Cardiac muscle cell (in vitro differentiated cells and primary cell): ENCODE results near the gene SCNN1G. TPM values are rescaled to one million over a fixed set of nuclear protein-coding genes. Genes with fewer than 3 reads are reported as not detected.

Source experiments
- DNase-seq, 2 donors: peaks; one replicate each; pipeline versions ENCODE4 v3.0.0 to v3.0.0-alpha.2; 2010 to 2017; ENCODE audit warnings: low read depth in 1 of 2, low spot score in 1 of 2
- H3K27ac ChIP-seq: fragments of 200-600 bp; sonication (generic); 2 replicates; pipeline ENCODE4 v1.5.1; 2016
- H3K27me3 ChIP-seq: fragments of 200-600 bp; sonication (generic); 2 replicates; pipeline ENCODE4 v1.6.0; 2016; ENCODE audit warnings: control low read depth
- H3K36me3 ChIP-seq: fragments of 200-600 bp; sonication (generic); 2 replicates; pipeline ENCODE4 v1.5.1; 2016; ENCODE audit warnings: control low read depth
- H3K4me1 ChIP-seq: fragments of 200-600 bp; sonication (generic); 2 replicates; pipeline ENCODE4 v1.8.1; 2017; ENCODE audit warnings: low read depth, mild to moderate bottlenecking, mixed run types
- H3K4me3 ChIP-seq: fragments of 200-600 bp; sonication (generic); 2 replicates; pipeline ENCODE4 v1.5.1; 2016; ENCODE audit warnings: mild to moderate bottlenecking
- H3K9me3 ChIP-seq: fragments of 200-600 bp; sonication (generic); 2 replicates; pipeline ENCODE4 v1.5.1; 2017; ENCODE audit warnings: low read depth, mild to moderate bottlenecking, control low read depth
- CTCF ChIP-seq: IDR thresholded peaks from 2 replicates; pipeline ENCODE4 v1.5.1; 2012; ENCODE audit warnings: low read depth, mild to moderate bottlenecking, low read length
- polyA plus RNA-seq: library from polyadenylated mRNA; unstranded; fragments of >200 nt; fragmentation: Nextera tagmentation; extraction: Ambion mirVana; gene quantifications from 2 replicates; pipeline ENCODE4 v1.2.1, GENCODE V29; 2016
- total RNA-seq: library from RNA; depleted of rRNA; stranded (reverse); fragments of >200 nt; gene quantifications from 2 replicates; pipeline ENCODE4 v1.2.3, GENCODE V29; 2016

SCNN1G gene
- total and polyA plus RNA-seq, 2 experiments from 2014 or later, result not detected

- no peaks in the 10 kb centered on the region for H3K36me3 ChIP-seq
- DNase-seq, result no peak
- no peak overlapping the region for H3K4me3 ChIP-seq
- no peak overlapping the region for H3K27ac ChIP-seq
- no peaks in the 10 kb centered on the region for H3K9me3 ChIP-seq
- H3K4me1 ChIP-seq, result no peaks in the 10 kb centered on the region
- no peaks in the 10 kb centered on the region for H3K27me3 ChIP-seq
- TF ChIP-seq CTCF, result no peak
Observed at GRCh38 chr16:23229714-23230113, 47.2 kb downstream of the SCNN1G start.

- H3K4me1 ChIP-seq, result no peaks in the 10 kb centered on the region
- H3K4me3 ChIP-seq, result no peak overlapping the region
- no peaks in the 10 kb centered on the region for H3K27me3 ChIP-seq
- no peak for DNase-seq
- no peak for TF ChIP-seq CTCF
- no peak overlapping the region for H3K27ac ChIP-seq
- H3K9me3 ChIP-seq, result no peaks in the 10 kb centered on the region
- no peaks in the 10 kb centered on the region for H3K36me3 ChIP-seq
Observed at GRCh38 chr16:23232806-23233205, 50.3 kb downstream of the SCNN1G start.

GRCh38 chr16:23235176-23235575 lies 52.6 kb downstream of the SCNN1G start:
- TF ChIP-seq CTCF, result no peak
- Histone ChIP-seq H3K36me3 (no peaks in the 10 kb centered on the region), H3K4me1 (no peaks in the 10 kb centered on the region), H3K27ac (no peak overlapping the region), H3K27me3 (no peaks in the 10 kb centered on the region), H3K9me3 (no peaks in the 10 kb centered on the region), H3K4me3 (no peak overlapping the region)
- DNase-seq, result no peak

- Histone ChIP-seq H3K36me3 (no peaks in the 10 kb centered on the region), H3K9me3 (no peaks in the 10 kb centered on the region), H3K4me3 (no peak overlapping the region), H3K27ac (no peak overlapping the region), H3K27me3 (no peaks in the 10 kb centered on the region), H3K4me1 (no peaks in the 10 kb centered on the region)
- no peak for DNase-seq
- no peak for TF ChIP-seq CTCF
Observed at GRCh38 chr16:23236983-23237382, 54.4 kb downstream of the SCNN1G start.

GRCh38 chr16:23240994-23241393 lies 58.4 kb downstream of the SCNN1G start:
- TF ChIP-seq CTCF, result no peak

GRCh38 chr16:23244122-23244521 lies 61.6 kb downstream of the SCNN1G start:
- H3K4me1 ChIP-seq, result no peaks in the 10 kb centered on the region
- no peaks in the 10 kb centered on the region for H3K27me3 ChIP-seq
- no peak overlapping the region for H3K27ac ChIP-seq
- no peak for TF ChIP-seq CTCF
- DNase-seq, result no peak
- H3K4me3 ChIP-seq, result no peak overlapping the region
- H3K36me3 ChIP-seq, result no peaks in the 10 kb centered on the region
- H3K9me3 ChIP-seq, result no peaks in the 10 kb centered on the region

More at GRCh38 chr16:23240994-23241393, 58.4 kb downstream of the SCNN1G start:
- DNase-seq, result no peak
- no peak overlapping the region for H3K4me3 ChIP-seq
- no peaks in the 10 kb centered on the region for H3K9me3 ChIP-seq
- H3K27ac ChIP-seq, result no peak overlapping the region
- H3K4me1 ChIP-seq, result no peaks in the 10 kb centered on the region
- H3K27me3 ChIP-seq, result no peaks in the 10 kb centered on the region
- H3K36me3 ChIP-seq, result no peaks in the 10 kb centered on the region
